Inflammatory macrophage treated with lipopolysaccharide for 4 hours (primary cell): ENCODE results near the gene CDCP1.
"Not testable (repeated sequence)": the region's sequence is repeated elsewhere in the genome, so short reads cannot be mapped to it uniquely, and the experiment has no call there.

Experiments
- DNase-seq: peaks from one replicate; pipeline ENCODE4 v3.0.0-alpha.2; 2020

Gene CDCP1

DNA sequence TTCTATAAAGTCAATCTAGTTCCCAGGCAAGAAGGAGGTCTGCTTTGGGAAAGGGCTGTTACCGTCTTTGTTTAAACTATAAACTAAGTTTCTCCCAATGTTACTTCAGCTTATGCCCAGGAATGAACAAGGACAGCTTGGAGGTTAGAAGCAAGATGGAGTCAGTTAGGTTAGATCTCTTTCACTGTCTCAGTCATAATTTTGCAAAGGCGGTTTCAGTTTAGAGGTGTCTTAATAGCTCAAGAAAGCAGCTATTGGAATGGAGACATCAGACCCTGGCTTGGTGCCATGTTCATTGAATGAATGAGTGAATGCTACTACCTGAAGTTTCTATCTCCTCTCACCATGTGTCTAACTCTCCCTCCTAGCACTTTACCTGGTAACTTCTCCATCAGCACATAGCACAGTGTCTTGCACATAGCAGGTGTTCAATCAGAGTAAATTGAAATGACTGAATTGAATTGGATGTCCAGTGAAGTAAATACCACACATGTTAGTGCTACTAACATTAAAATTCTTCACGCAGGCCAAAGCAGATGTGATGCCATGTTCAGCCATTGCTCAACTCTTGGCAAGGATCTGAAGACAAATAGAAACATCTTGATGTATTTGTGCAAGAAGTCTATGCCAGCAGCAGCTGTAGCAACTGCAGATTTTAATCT is 91.9 kb downstream of the CDCP1 start:
- DNase-seq: peak; percentile 60

- DNase-seq: not testable (repeated sequence)
Observed at GRCh38 chr3:45053805-45054195, 92.4 kb downstream of the CDCP1 start.

GRCh38 chr3:45051685-45052084 is 94.5 kb downstream of the CDCP1 start:
- DNase-seq: no peak

DNA sequence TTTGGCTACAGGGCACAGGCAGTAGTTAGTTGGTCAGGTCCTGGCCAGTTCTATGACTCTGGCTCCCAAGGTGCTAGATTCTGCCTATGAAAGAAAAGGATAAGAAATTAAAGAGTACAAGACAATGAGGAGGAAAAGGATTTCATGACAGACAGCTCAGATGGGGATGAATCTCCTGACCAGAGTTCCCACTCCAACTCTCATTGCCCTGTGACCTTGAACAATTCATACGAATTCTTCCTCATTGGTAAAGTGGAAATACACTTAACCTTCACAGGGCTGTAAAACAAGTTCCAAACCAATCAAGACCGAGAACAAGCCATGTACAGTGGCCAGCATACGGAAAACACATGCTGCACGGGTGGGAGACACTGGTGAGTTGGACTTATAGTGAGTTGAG is 96.4 kb downstream of the CDCP1 start:
- DNase-seq: no peak

DNA sequence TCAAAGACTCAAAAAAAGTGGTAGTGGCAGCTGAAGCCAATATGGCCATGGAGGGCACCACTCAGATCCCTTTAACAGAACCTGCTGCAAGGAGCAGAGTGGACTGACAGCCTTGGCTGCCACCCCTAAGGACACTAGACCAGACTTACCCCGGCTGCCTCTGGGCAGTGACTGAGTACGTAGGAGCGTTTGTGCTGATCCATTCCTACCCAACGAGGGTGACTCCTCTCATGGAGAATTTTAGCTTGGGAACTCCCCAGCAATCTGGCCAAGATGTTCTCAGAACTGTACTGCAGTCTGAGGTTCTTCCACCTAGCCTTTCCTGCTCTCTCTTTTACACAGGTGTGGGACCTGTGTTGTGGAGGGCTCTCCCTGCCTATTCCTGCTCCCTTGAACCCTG is 97.9 kb downstream of the CDCP1 start:
- no peak for DNase-seq

GRCh38 chr3:45043728-45044299 is 102.4 kb downstream of the CDCP1 start:
- DNase-seq: peak; percentile 88

DNA sequence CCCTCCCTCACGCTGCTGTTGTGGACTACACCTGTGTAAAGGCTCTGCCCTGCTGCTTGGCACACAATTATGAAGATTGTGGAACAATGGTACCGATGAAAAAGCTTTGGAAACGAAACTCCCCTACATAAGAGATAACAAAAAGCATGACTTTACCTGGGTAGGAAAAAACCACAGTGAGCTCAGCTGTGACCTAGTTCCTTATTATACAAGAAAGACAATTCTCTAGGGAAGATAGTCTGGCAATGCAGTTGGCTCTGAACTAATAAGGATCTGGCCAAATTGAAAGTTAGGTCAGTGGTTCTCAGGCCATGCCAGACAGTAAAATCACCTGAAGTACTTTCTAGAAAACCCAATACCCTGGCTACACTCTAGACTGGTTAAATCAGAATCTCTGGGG is 104.0 kb downstream of the CDCP1 start:
- peak; percentile 36 for DNase-seq

DNA sequence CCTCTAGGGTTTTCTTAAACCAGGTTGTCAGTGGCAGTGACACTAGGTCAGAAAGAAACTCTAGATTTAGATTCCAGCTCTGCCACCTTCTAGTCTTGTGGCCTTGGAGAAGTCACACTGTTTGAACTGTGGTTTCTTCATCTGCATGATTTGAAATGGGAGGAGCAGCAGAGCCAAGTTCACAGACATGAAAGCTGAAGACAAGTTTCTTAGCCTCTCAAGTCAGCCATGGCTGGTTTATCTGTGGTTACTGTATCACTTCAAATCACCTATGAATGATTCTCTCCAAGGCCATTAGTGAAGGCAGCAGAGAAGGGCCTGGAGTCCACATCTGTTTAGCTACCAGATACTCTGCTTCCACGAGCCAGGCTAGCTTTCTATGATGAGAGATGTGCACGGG is 104.5 kb downstream of the CDCP1 start:
- peak; percentile 52 for DNase-seq

DNA sequence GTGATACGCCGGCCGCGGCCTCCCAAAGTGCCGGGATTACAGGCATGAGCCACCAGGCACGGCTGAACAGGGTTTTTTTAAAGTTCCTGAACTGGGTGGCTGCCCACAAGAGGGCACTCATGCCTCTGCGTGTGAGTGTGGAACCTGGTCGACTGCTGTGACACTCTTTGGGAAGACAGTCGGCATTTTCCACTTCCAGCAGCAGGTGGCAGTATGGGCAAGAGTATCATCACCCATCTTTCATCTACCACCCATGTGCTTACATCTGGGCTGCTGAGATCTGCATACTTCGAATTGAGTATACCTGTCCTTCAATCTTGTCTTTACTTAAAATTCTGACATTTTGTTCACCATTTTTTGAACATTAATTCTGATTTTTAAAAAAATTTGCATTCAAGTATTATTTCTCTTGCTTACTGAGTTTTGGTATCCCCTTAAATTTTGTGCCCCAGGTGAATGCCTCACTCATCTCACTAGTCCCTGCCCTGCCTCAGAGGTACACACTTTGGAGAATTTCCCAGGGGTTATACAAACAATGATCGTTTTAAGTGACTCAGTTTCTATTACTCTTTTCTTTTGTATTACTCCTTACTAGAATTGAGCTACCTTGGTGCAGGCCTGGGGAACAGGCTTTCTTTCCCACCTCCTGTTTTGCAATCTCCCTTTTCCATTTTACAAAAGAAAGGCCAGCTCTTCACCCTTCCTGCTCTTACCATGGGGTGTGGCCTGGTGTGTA is 108.3 kb downstream of the CDCP1 start:
- DNase-seq: peak; percentile 94

DNA sequence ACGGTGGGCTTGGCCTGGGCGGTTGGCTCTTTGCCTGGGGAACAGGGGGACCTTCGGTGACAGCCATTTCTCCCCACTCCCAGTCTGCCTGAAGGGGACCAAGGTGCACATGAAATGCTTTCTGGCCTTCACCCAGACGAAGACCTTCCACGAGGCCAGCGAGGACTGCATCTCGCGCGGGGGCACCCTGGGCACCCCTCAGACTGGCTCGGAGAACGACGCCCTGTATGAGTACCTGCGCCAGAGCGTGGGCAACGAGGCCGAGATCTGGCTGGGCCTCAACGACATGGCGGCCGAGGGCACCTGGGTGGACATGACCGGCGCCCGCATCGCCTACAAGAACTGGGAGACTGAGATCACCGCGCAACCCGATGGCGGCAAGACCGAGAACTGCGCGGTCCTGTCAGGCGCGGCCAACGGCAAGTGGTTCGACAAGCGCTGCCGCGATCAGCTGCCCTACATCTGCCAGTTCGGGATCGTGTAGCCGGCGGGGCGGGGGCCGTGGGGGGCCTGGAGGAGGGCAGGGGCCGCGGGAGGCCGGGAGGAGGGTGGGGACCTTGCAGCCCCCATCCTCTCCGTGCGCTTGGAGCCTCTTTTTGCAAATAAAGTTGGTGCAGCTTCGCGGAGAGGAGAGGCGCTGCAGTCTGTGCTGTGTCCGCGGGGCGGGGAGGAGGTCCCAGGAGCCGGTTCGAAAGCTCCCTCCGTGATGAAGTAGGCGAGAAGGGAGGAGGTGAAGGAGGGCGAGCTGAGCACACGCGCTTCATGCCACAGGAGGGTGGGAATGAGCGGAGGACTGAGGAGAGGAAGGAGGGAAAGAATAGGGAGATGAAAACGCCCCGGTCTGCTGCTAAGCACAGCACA is 110.5 kb downstream of the CDCP1 start:
- DNase-seq: no peak

DNA sequence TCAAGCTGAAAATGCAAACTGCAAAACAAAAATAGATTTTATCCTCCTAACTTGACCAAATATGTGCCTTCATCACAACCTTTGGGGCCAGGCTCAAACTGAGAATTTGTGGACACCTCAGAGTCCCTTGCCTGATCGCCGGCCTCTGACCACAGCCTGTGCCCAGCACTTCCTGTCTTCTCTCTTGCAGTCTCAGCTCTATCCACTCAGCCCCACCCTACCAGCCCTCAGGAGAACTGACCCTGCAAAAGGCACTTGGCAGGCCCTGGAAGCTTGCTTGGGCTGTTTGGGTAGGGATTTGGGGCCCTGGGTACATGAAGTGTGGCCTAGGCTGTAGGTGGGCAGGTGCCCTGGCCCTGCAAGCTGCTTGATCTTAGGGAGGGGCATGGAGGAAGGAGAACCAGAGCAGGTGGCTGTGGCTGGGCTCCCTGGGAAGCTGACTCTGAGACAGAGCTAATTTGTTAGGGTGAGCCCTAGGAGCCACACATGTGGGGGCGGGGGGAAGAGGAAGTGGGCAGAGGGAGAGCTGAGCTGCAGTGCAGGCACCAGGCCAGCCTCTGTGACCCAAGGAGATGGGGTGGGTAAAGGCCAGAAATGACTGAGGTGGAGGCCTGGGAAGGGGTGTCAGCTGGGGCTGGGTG is 111.4 kb downstream of the CDCP1 start:
- peak; percentile 80 for DNase-seq

DNA sequence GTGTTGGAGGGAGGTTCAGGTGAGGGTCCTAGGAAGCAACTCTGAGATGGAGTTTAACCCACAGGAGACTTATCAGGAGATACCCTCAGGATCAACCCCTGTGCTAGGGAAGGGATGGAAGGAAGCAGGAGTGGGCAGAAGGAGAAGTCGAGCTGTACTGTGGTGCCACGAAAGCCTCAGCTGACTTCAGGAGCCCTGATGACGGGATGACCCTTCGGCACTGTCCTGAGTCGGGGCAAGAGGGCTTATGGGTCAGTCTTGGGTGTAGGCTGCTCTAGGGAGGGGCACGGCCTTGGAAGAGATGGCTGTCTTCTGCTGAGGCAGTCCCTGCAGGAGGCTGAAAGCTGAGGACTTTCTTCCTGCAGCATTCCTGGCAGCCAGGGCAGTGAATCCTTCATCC is 112.4 kb downstream of the CDCP1 start:
- DNase-seq: peak; percentile 42
